HG03135 (cell line): ENCODE measurements around the gene STAC2.
"Not testable (repeated sequence)": the region's sequence is repeated elsewhere in the genome, so short reads cannot be mapped to it uniquely, and the experiment has no call there.

ENCODE experiments used
- ATAC-seq: cut with Tn5 transposase; IDR thresholded peaks from one replicate; pipeline ENCODE4 v1.9.1; 2021; ENCODE audit warnings: mild to moderate bottlenecking, moderate library complexity; ENCODE audit not compliant: unreplicated experiment

The STAC2 gene, protein sequence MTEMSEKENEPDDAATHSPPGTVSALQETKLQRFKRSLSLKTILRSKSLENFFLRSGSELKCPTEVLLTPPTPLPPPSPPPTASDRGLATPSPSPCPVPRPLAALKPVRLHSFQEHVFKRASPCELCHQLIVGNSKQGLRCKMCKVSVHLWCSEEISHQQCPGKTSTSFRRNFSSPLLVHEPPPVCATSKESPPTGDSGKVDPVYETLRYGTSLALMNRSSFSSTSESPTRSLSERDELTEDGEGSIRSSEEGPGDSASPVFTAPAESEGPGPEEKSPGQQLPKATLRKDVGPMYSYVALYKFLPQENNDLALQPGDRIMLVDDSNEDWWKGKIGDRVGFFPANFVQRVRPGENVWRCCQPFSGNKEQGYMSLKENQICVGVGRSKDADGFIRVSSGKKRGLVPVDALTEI

DNA sequence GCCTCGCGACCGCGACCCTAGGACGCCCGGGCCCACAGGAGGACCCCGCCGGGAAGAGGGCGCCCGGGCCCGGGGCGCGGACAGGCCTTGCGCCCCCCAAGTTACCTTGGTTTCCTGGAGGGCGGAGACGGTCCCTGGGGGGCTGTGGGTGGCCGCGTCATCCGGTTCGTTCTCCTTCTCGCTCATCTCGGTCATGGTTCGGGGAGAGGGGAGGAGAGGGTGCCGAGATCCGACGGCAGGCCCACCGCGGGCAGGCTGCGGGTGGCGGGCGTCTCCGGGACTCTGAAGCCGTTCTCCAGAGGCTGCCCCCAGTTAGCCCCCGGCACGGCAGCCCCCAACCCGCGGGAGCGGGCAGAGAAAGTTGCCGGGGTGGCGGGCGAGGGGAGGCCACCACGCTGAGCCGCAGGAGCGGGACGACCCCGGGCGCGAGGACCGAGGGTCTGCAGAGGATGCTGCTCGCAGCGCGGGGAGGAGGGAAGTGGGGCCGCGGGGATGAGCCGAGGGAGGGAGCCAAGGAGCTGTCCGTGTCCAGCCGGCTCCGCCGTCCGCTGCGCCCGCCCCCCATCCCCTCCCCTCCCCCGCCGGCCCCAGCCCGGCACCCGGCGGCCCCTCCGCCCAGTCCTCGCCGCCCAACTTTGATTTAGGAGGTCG, at the start of gene STAC2:
Gene STAC2, minus strand, starts transcription at position 638 of the 651 bp plus-strand sequence. Its CDS starts 443 bp downstream, at position 195.
- no peak for ATAC-seq

DNA sequence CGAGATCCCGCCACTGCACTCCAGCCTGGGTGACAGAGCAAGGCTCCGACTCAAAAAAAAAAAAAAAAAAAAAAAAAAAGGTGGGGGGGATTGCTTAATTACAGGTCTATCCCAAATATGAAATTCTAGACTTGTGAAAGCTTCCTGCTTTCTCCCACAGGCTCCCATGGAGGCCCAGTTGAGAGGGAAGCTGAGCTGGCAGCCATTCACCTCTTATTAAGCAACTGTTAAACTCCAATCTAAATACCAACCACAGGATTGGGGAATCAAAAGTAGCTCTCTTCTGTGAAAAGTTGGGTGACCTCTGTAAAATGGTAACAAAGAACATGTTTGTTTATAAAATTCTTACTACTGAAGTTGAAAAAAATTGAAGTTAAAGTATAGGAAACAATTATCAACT, 45.8 kb upstream of the STAC2 start:
- no peak for ATAC-seq

DNA sequence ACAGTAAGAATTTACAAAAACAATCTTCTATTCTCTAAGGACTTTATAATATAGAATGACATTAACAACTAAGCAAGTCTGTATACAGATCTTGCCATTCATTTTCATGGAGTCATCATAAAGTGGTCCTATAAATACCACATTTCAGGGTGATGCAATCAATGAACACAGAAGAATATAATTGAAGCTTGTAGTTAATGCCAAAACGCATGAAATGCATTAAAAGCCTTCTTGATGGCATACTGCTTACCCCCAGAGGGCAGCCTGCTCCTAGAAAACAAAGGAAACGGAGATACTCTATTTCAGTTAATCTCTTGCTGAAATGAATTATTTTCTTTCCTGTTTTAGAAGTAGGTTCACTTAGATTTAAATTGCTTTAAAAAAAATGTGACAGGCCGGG, 45.2 kb upstream of the STAC2 start:
- no peak for ATAC-seq

DNA sequence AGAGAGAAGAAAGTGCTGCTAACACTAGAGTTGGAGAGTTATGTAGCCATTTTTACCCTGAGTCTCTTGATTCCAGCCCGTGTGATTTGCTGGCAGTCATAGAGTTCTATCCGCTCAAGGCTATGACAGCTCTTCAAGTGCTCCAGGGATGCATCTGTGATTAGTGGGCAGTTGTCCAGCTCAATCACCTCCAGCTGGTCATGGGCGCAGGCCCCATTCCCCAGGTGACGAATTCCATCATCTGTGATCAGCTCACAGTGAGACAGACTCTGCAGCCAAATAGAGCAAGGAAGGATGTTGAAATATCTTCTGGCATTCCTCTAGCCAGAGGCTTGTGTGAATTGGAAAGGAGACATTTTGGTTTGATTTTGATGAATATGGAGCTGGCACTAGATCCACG, 38.4 kb upstream of the STAC2 start:
- ATAC-seq = no peak

DNA sequence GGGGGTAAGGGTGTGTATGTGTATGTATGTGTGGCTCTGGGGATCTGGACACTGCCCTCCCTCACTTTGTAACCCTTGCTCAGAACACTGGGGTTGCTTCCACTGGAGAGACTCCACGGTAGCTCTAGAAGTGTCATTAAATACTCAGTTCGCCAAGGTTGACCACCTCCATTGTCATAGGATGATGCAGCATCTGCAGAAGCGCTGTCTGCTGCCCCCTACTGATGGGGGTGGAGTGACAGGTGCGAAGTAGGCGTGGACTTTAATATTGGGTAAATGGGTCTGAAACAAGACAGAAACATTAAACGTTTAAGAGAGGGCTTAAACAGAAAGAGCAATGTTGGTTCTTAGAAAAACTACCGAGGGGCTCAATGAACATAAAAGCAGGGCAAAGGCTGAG, 35.5 kb upstream of the STAC2 start:
- ATAC-seq = no peak

DNA sequence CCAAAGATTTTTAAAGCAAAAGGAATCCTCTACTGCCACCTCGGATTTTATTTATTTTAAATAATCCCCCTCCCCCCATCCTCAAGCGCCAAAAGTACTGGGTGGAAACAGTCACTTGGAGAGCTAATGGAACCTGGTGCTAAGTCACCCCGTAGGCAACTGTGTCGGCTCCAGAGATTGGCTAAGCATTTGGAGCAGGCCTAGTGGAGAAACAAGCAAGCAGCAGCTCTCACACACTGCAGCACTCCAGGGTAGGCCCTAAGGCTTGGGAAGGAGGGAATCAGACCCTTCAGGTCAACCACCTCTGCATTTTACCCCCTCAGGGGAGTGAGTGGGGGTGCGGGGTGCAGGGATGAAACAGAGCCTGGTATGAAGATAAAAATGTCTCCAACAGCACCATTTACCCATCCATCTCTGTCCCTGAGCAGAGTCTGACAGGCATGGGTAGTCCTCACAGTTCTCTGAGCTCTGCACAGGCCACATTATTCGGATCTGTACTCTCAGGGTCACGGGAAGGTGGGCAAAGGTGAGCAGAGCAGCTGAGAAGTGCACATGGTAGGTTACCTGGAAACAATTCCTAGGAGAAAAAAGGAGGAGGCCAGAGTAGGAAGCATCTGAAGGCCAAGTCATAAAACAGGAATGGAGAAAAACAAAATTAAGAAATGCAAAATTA, 27.2 kb upstream of the STAC2 start:
- no peak for ATAC-seq

DNA sequence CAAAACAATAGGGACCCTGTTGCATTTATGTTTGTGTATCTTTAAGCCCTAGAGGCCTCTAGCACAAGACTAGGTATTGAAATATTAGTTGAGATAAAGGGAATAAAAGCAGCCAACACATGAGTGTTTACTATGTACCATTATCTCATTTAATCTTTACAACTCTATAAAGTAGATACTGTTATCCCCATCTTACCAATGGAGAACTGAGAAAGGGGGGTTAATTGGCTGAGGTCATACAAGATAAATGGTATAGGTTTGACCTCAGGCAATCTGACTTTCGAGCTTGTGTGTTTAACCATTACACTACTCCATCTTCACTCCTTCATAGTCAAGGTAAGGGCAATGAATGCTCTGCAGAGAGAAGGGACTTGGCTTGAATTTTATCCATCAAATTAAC, 26.3 kb upstream of the STAC2 start:
- ATAC-seq = no peak

DNA sequence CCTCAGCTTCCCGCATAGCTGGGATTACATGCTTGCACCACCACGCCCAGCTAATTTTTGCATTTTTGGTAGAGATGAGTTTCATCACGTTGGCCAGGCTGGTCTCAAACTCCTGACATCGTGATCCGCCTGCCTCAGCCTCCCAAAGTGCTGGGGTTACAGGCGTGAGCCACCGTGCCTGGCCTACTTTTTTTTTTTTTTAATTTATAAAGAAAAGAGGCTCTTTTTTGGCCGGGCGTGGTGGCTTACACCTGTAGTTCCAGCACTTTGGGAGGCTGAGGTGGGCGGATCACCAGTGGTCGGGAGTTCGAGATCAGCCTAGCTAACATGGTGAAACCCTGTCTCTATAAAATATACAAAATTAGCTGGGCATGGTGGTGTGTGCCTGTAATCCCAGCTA, 24.3 kb upstream of the STAC2 start:
- not testable (repeated sequence) for ATAC-seq

DNA sequence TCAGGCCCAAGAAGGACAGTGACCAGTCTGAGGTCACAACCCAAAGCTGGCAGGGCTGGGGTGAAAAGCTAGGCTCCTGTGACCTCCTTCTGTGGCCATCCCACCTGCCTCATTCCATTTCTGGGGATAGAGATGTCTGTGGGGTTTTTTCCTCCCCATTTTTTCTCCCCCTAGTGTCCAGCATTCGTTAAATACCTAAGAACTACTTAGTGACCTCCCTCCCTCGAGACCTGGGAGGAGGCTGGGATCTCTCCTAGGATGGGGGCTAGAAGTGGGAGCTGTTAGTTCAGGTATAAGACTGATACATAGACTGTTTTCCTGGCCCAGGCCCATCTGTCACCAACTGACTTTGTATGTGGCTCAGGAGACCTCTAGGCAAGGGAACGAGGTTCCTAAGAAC, 20.5 kb upstream of the STAC2 start:
- no peak for ATAC-seq

DNA sequence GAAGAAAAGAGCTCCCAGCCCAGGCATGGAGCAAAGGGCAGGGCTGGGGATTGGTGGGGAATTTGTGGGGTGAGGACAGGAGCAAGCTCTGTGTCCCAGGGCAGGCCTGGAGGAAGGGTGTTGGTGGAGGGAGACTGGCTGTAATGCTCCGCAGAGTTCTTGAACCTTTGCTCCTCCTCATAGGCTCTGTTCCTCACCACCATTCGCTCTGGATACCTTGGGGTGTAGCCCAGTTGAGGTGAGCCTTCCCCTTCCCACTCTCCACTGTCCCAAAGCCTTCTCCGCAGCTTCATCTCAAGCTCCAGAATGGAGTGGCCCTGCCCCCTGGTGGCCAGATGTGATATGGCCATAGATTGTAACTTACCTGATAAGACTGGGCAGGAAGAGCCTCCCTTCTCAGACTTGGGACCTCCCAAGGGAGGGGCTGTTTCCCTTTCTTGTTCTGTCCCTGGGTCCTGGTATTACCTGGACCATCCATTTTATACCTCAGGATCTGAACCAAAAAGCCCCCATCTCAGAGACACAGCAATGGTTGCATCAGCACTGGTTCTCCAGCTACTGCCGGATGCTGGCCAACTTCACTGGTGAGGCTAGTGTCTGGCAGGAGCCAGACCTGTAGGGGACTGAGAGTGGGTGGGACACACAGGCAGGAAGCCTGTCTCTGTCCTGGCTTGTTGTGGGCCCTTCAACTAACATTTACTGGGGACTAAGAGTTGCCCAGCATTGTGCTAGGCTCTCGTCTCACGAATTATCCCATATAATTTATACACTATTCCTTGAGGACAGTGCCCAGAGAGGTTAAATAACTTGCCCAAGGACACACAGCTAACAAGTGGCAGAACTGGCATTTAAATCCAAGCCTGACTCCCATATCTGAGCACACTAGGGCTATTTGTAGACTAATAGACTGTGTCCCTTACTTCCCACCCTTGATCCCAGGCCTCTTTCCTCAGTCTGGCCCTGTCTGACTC, 19.1 kb upstream of the STAC2 start:
- peak; percentile 73 for ATAC-seq

DNA sequence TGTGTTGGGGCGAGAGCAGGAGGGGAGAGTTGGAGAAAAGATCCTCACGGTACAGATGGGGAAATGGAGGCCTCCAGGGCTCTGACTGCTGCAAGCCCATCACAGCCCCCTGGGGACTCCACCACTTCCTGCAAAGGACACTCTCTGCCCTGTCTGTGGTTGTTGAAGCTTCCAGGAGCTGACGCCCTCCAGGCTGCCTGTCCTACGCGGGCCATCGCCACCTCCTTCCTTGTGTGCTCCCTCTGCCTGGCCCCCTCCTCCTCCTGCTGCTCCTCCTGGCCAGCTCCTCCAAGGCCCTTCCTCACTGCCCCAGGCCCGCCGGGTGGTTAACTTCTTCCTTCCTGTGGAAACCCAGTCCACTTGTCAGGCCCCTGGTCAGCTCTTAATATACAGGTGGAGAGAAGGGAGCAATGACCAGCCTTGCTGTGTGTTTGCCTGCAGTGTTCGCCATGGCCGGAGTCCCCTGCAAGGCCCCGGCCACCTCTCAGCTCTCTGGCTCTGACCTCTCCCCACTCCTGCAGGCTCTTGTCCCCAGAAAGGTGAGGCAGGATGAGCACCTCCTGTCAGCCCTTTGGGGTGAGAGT, 18.4 kb upstream of the STAC2 start:
- no peak for ATAC-seq

DNA sequence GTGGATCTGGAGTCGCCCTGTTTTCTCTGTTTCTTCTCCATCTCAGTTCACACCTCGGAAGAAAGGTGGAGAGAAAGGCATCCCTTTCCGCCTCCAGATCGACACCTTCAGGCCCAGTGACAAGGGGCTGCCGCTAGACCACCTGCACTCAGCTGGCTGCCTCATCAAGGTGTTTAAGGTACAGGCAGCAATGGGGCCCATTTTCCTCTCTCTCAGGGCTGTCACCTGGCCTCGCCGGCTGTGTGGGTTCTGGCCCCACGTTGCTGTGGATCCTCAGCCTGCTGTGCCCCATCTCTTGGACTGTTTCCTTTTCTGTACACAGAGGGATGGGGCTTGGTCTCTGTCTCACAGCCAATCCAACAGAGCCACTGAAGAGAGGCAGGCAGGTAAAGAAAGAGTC, 17.4 kb upstream of the STAC2 start:
- no peak for ATAC-seq

DNA sequence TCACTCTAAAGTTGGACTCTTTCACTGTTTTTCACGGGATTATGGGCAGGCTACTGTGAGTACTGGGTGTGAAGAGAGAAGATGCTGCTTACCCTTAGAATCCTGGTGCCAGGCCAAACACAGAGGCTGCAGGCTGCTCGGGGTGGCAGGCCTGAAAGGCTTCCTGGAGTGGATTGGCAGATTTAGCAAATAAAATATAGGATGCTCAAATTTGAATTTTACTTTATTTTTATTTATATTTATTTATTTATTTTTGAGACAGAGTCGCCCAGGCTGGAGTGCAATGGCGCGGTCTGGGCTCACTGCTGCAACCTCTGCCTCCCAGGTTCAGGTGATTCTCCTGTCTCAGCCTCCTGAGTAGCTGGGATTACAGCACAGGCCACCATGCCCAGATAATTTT, 14.9 kb upstream of the STAC2 start:
- ATAC-seq = no peak

DNA sequence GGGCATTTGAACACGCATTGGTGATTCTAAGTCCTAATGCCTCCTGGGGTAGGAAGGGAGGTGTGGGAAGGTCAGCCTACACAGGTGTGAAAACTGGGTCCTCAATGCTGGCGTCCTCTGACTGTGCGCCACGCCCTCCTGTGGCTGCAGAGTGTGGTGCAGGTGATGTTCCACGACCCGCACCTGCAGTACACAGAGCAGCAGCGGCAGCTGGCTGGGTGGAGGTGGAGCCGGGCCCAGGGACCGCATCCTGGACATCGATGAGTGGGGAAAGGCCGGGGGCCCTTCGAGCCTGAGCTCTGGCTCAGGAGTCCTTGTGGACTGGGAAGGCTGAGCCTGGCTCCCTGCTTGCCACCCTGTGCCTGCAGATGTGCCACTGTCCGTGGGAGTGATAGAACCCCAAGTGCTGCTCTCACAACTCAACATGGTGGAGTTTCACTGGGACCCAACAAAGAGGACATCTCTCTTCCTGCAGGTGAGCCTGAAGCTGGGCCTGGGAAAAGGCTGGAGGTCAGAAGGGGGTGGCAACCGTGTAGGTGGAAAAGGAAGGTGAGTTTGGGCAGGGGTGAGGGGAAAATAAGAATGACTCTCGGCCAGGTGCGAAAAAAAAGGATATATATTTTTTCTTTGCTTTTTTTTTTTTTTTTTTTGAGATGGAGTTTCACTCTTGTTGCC, 14.0 kb upstream of the STAC2 start:
- no peak for ATAC-seq

DNA sequence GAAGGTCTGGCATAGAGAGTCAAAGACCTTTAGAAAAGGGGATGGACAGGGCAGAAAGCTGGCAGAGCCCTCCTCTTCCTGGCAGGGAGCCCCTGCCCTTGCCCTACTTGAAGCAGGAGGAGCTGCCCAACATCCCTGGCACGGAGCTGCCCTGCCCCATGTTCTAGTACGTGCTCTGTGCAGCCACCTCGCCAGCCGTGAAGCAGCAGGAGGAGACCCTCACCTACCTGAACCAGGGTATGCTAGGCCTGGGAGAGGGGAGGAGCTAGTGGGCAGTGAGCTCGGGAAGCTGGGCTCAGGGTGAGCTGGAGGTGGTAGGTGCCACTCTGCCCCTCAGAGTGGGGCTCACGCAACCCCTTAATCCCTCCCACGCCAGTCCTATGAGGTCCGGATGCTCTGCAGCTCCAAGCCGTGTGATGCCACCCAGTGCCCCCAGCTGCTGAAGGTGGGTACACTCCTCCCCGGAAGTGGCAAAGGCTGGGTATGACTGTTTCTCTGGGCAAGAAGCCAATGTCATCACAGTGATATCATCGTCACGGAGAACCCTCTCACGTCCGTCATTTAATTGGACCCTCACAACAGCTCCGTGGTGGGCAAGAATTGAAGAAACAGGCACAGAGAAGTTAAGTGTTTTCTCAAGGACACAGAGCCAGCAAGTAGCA, 12.7 kb upstream of the STAC2 start:
- ATAC-seq = no peak

DNA sequence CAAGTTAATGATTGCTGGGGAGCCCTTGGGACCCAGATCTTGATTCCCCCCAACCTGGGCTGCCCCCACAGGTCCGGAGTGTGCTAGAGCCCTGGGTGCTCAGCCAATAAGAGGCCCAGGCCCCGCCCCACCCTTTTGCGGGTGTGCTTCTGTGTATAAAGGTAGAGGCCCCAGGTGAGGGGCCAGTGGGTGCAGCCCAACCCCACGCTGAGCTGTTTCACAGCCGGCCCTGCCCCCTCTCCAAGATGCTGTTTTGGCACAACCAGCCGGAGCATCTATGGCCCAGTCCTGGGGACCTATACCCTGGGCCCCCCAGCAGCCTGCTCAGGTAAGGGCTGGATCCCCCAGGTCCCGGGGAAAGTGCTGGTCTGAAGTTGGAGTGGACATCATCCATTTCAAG, 11.8 kb upstream of the STAC2 start:
- no peak for ATAC-seq

DNA sequence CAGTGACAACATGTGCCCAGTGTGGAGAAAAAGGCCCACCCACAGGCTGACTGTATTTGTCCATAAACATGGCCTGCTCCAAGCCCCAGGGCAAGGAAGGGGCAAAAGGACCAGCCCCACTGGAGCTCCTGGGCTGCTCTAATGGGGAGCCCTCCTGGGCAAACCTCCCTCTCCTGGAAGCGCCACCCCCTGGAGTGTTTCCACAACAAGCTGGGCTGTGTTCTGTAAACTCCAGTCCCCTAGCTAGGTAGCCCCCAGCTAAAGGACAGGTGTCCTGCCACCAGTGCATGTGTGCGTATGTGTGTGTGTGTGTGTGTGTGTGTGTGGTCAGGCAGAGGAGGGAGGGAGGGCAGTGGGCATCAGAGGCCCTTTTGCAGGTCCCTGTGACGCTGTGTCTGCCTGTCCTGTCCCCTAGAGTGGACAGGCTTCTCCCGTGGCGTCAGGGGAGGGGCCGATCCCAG, 11.3 kb upstream of the STAC2 start:
- no peak for ATAC-seq

DNA sequence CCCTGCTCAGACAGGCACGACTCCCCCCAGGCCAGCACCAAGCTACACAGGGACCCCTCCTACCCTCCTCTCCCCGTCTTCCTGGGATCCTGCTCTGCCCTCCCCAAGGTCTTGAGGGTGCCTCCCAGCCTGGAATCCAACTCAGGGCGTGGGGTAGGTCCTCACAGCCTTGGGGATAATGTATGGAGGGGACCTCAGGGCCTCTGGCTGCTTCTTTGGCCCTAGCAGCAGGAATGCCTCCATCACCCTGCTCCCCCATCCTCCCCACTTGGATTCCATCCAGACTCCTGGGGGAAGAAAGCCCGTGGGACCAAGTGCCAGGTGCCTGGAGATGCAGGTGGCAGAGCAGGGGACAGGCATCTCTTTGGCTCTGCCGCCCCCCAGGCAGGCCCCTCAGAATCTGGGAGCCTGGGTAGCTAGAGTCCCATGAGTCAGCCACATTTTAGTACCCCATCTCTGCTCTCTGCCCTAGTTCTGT, 10.7 kb upstream of the STAC2 start:
- no peak for ATAC-seq
